HG03521 (cell line): ENCODE data around the gene PTCH2.
"Not testable (repeated sequence)": the region's sequence is repeated elsewhere in the genome, so short reads cannot be mapped to it uniquely, and the experiment has no call there.

ENCODE experiments used
- ATAC-seq: cut with Tn5 transposase; IDR thresholded peaks from one replicate; pipeline ENCODE4 v1.9.1; 2021; ENCODE audit warnings: mild to moderate bottlenecking, moderate library complexity; ENCODE audit not compliant: unreplicated experiment

PTCH2 gene

DNA sequence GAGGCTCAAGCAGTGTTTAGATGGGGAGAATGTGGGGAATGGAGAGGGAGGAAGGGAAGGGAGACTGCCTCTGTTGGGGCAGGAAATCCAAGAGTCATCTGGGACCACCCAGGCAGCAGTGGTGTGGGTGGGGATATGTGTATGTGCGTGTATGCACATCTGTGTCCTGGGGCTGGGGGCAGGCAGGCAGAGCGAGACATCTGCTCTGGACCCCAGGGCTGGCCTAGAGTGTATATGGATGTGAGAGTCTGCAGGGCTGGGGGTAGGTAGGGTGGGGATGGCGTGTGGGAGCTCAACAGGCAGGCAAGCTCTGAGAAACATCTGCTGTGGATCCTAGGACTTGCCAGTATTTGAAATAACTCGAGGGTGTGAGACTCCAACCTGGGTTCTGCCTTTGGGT lies 3.5 kb downstream of the PTCH2 start:
- no peak for ATAC-seq

DNA sequence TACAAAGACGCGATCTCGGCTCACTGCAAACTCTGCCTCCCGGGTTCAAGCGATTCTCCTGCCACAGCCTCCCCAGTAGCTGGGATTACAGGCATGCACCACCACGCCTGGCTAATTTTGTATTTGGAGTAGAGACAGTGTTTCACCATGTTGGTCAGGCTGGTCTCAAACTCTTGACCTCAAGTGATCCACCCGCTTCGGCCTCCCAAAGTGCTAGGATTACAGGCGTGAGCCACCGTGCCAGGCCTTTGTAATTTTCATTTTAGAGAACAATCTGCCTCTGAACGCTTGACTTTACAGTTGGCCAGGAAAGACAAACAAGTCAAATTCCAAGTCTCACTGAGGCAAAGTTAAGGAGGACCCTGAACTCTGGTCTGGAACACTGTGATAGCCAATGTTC lies 4.8 kb downstream of the PTCH2 start:
- not testable (repeated sequence) for ATAC-seq

DNA sequence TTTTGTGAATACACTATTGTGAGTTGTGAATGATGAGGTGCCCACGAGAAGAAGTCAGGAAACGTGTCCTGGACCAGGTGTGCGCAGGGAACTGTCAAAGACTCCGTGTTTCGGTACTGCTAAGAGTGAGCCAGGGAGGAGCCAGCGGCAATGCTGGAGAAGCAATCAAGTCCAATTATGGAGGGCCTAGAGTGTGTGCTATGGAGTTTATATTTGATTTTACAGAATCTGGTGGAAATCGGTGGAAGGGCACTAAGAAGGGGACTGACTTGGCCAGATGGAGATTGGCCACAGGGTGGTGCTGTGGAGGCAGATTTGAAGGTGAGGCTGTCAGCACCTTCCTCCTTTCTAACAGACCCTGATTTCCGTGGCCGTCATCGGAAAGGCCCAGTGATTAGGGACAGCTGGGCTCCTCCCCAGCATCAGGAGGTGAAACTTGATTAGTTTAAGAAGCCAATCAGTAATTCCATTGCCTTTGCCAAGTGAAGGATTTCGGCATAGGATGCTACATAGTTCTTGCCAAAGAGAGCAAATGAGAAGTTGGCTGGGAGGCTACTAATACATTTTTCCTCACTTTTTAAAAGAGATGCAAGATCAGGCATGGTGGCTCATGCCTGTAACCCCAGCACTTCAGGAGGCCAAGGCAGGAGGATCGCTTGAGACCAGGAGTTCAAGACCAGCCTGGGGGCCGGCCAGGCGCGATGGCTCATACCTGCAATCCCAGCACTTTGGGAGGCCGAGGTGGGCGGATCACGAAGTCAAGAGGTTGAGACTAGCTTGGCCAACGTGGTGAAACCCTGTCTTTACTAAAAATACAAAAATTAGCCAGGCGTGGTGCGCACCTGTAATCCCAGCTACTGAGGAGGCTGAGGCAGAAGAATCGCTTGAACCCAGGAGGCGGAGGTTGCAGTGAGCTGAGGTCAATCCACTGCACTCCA lies 7.0 kb downstream of the PTCH2 start:
- peak; percentile 62 for ATAC-seq

DNA sequence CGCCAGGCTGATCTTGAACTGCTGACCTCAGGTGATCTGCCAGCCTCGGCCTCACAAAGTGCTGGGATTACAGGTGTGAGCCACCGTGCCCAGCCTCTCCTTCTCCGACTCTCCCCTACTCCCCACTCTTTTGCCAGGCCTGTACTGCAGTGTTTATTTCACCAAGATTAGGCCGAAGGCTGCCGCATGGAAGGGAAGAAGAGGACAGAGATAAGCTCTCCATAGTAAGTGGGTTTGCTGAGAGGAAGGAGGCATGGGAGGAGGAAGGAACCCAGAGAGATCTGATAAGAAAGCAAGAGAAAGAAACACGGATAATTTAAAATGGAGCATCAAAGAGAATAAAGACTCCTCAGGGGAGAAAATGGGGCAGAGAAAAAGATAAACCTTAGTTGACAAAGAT lies 8.7 kb downstream of the PTCH2 start:
- no peak for ATAC-seq

DNA sequence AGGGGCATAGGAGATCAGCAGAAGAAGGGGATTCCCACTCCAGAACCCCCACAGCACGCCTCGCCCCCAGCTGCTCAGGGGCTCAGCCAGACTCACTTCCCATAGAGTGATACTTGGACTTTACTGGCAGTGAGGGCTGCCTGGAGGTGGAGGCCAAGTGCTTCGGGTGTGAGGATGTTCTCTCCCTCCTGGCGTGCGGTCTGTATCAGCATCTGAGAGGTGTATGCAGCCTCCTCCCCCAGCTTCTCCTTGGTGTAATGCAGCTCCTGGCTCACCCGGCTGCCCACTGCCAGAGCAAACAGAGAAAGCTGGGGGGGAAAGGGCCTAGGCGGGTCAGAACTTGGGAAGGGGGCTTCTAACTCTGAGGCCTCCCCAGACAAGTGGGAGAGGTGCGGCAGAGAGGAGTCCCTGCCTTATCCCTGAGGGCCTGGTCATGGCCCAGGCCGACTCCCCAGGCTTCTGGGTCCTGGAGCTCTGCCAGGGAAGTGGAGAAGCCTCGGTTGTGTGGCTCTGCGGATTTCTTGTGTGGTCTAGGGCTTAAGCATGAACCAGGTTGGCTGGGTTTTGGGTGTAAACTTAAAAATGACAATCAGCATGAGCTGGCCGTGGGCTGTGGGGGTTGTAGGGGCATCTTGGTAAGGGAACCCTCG lies 10.9 kb downstream of the PTCH2 start:
- ATAC-seq: no peak

DNA sequence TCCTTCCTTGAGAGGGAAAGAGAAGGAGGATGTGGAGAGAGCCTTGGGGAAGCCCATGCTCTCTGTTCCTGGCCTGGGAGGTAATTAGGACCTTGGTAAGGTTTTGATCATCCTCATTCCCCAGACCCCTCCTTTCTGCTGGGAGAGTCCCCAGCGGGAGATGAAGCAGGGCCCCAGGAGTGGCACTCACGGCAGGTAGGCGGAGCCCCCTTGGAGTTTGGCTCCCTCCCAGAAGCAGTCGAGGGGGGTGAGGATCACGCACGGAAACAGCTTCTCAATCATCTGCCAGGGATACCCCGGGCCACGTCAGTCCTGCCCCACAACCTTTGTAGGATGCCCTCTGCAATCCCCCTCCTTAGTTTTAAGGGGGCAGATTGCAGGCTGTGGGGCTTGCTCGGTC lies 11.5 kb downstream of the PTCH2 start:
- ATAC-seq: no peak

DNA sequence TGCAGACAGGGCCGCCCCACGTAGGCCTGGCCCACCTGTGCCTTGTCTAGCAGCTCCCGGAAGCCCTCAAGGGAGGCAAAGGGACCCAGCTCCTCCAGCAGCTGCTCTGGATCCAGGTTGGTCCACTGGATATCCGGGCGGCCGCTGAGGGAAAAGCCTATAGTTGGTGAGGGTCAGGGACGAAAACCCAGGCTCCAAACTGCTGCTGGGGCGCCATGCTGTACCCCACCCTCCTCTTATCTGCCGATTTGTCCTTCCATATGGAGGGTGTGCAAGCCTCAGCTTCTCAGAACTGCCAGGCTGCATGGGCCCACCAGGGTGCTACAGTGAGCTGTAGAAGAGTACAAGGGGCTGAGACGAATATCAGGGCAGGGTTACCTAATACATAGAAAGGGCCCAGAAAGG lies 12.2 kb downstream of the PTCH2 start:
- ATAC-seq: no peak

DNA sequence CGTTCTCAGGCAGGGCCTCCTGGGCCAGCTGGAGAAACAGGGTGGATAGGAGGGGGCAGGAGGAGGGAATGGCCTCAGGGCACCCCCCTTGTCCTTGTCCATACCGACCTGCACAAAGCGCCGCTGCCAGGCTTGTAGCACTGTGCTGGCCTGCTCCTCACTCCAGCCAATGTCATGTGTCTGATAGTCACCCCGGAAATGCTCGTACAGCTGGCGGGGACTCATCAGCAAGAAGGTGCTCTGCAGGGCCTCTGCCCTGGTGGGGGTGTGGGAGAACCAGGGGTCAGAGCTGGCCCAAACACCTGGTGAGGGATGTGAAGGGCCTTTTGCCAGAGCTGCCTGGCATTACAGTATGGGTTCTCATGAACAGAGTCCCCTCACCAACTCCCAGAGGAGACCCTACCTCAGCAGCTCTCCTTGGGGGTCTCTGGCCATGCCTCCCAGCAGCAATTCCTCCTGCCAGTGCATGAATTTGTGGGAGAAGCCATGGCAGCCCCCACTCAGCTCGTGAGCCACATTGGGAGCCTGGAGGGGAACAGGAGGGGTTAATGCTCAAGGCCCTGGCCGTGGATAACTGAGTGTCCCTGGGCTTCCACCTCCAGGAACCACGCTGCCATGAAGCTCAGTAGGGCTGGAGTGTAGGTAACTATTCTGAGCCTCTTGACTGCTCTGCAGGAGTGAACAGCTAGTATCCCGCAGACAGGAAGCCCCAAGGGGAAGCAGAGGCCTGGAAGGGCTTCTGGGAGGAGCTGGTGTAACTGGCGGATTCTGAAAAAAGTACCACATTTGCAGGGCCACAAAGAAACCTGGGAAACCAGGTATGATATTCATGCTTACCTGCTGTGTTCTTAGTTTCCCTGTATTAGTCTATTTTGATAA lies 13.3 kb downstream of the PTCH2 start:
- no peak for ATAC-seq

DNA sequence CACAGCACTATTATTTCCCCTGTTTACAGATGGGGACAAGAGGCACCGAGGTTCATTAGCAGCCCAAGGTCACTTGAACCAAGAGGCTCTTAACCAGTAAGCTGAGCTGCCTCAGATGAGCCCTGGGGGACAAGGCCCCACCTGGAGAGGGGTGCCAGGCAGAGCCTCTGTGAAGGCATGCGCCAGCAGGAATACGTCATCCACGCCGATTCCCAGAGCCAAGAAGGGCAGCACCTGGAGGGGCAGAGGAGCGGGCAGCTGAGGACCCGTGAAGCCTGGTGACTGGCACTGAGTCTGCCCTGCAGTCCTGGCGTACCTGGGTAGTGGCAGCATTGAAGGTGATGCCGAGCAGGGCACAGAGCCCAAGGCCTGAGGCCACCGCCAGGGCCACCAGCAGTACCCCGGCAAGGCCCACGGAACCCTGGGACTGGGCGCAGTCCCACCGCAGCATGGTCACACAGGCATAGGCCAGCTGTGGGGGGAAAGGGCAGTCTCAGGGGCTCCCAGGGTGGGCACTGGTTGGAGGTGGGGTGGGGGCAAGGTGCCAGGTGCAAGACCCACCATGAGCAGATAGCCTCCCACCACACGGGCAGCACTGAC lies 14.1 kb downstream of the PTCH2 start:
- ATAC-seq: no peak

DNA sequence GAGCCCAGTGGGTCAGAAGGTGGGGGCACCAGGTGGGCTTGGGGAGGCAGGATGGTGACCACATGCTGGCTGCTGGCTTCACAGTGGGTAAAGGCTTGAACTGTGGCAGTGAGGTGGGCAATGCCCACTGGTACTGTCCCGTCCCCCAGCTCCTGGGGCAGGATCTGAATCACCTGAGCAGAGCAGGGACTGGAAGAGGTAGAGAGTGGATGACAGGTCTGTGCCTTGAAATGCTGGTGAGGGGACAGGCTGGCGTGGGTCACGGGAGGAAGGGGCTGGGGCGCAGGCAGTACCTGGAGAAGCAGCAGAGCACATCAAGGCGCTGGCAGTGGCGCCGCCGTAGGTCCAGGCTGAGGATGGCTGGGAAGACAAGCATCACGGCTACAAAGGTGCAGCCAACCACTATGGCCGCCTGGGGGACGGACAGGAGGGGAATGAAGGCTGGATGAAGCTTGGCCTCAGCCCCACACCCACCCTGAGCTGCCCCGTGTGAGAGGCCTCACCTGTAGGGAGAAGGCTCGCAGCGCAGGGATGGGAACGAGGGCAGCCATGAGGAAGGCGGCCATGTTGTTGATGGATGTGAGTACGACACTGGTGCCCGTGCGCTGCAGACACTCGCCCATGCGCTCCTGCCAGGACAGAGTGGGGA lies 14.9 kb downstream of the PTCH2 start:
- ATAC-seq: no peak

DNA sequence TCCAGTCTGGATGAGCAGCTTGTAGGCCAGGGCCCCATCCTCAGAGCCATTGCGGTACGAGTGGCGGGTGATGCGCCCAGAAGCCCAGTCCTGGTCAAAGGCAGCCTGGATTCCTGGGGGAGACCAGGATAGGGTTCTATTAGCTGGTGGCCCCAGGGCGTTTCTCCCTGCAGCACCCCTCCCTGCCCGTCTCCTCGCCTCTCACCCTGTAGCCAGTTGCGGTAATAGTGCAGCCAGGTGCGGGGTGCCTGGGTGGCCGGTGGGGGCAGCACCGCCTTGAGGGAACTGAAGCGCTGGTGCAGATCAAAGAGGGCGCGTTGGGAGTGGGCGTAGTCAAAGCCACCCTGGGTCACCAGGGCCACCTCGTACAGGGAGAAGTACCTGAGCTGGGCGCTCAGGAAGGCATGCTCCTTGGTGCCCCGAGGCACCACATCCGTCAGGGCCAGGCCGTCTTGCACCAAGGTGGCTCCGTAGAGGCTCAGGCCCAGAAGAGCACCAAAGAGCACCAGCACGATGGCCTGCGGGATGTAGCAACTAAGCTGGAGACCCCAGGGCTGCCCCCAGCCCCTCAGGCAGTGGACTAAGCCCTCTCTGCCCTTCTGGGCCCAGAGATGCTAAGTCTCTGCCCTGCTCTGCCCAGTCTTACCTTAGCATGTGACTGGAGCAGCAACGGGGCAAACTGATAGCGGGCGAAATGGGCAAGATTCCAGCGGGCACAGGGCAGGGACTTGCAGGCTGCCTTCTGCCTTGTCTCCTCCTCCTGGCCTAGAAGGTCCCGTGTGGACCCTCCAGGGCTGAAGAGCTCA lies 15.7 kb downstream of the PTCH2 start:
- no peak for ATAC-seq

DNA sequence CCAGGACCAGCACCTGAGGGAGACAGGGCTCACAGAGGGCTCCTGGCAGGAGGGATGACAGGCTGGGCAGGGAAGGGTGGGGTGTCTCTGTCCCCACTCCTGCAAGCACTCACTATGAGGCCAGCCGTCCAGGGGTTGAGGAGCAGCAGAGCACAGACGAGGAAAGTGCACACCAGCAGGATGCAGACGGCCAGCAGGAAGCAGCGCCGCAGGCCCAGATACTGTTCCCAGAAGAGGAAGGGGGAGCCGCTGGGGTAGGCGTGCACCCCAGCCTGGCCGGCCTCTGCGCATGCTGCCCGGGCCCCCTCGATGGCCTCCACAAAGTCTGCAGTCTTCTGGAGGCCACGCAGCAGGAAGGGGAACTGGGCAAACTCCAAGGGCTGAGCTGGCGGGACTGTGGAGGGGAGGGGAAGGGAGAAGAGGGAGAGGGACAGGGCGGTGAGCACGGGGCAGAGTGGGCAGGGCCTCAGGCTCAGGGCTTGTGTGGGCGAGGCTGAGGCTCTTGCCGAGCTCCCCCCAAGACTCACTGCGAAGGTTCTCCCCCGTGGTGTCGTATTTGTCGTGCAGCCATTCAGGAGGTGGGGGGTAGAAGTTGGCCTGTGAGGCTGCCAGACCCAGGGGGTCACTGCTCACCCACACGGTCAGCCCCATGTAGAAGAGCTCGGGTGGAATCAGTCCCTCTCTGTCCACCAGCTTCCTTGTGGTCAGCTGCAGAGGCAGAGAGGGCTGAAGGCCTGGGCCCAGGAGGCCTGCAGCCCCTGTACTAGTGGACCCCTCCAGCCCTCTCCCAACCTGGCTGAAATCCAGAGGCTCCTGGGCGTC lies 16.5 kb downstream of the PTCH2 start:
- no peak for ATAC-seq

DNA sequence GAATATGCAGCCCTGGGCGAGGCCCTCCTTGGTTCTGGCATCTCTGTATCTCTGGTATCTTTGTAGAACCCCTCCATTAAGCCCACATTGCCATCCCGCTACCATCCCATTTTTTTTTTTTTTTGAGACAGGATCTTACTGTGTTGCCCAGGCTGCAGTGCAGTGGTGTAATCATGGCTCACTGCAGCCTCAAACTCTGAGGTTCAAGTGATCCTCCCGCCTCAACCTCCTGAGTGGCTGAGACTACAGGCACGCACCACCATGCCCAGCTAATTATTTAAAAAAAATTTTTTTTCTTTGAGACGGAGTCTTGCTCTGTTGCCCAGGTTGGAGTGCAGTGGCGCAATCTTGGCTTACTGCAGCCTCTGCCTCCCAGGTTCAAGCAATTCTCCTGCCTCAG lies 18.7 kb downstream of the PTCH2 start:
- ATAC-seq: not testable (repeated sequence)

DNA sequence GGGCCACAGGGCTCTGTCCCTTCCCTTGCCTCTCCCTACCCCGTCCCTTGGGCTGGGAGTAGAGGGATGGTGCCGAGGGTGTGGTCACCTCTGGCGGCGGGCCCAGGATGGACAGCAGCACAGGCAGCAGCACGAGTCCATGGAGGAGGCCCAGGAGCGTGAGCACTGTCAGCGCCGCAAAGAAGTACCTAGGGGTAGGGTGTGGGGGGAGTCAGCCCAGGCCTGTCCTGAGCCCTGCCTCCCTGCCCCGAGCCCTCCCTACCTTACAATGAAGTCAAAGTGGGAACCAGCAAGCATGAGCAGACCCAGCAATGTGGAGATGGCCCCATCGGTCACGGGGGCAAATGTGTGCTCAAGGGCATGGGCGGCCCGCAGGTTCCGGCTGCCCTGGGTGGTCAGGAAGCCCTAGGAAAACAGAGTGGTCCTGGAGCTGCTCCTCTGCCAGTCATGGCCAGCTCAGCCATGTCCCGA lies 20.0 kb downstream of the PTCH2 start:
- no peak for ATAC-seq

DNA sequence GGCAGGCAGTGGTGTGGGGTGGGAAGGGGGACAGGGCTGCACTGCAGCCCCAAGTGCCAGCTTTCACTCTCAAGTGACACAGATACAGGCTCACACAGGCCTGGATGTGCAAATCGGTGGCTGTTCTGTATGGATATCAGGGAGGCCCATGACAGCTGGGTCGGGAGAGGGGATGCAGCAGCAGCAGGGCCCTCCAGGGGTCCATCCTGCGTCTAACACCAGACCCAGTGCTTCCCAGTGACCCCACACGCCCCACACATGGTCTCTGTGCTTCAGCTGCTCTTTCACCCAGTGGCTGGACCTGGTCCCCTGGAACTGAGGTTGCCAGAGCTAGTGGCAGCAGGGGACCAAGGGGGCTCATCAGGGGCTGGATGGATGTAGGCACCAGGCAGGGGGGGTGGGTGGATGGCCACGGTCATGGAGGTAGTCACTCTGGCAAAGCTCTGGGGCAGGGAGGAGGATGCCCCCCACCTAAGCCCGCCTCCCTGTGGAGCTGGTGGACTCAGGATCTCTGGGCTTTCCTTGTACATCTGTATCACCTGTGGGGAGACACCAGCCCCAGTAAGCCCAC lies 20.8 kb downstream of the PTCH2 start:
- no peak for ATAC-seq

DNA sequence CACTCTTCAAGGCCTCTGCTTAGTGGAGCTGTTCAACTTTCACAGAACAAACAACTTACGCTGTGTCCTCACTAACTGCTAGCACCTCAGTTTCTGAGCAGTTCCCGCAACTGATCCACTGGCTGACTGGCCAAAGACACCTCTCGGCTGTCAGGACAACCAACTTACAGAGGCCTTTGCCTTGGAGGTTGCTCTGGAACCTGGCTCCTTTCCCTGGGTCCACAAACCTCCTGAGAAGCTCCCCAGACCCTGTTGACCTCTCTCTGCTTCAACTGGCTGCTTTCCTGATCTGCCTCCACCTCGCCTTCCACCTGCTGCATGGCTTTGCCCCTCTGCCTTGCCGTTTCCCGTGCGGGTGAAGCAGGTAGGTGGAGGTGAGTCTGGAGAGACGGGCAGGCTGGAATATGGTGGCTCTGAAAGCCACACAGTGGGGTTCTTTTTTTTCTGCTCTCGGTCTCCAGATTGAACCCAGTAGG lies 21.8 kb downstream of the PTCH2 start:
- ATAC-seq: no peak

DNA sequence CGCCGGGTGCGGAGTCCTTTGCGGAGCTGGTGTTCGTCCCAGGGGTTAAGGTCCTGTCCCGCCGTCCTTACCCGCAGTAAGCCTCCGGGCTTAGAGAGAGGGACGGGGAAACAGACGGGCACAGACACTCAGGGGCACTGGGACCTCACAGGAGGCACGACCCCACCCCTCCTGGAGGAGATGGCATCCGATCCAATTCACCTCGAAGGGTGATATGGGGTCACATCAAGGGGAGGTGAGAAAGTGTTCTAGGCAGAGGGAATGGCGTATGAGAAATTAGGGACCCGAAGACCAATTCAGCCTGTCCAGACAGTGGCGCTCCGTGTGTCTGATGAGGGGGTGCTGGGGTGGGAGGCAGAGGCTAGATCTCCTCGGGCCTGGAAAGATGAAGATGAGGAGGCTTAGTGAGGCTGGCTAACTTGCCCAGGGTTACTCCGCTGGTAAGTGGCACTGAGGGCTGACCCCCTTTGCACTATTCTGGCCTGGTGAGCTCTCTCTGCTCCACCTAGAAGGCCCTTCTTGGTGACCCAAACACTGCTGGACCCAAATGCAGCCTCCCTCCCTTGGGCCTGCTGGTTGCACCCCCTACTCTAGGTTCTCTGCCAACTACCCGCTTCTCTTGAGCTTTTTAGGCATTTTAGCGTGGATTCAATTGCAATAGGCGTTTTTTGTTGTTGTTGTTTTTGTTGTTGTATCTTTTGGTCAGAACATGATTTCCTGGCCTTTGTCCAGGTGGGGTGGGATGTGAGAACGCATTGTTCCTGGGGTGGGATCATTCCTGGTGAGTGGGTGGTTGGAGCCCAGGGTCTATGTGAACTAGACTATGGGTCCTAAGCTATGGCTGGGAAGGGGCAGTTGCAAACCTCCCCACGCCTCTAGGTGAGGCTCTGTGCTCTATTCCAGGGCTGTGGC lies 22.5 kb downstream of the PTCH2 start:
- no peak for ATAC-seq
